WTC11 (cell line): Measurements from ENCODE around the gene MAGI2. TPM values are rescaled to one million over a fixed set of nuclear protein-coding genes. Genes with fewer than 3 reads are reported as not detected.

Source experiments
- ATAC-seq: fragments of 200-7000 bp; cut with Tn5 transposase; 2 replicates; pipeline ENCODE4 v1.10.0; 2021; ENCODE audit warnings: mild to moderate bottlenecking, moderate library complexity
- CTCF ChIA-PET: fragments of 300-600 bp; sonication (Branson Sonifier 250); formaldehyde crosslinking; loops from one replicate; lab custom pipeline; 2021; ENCODE audit warnings: antibody characterized with exemption; lab: Charles Lee
- POLR2A ChIA-PET: fragments of 350-600 bp; sonication (Branson Sonifier 250); formaldehyde crosslinking; loops from one replicate; lab custom pipeline; 2021; ENCODE audit warnings: antibody characterized with exemption; lab: Charles Lee
- DNase-seq: peaks from one replicate; pipeline ENCODE4 v3.0.0; 2021; ENCODE audit warnings: low spot score
- H3K27ac Mint-ChIP-seq: 2 replicates; pipeline ENCODE4 v1.8.0; 2021; ENCODE audit warnings: mixed read lengths
- H3K27me3 Mint-ChIP-seq: 2 replicates; pipeline ENCODE4 v1.8.0; 2021; ENCODE audit warnings: low read depth, mild to moderate bottlenecking, moderate library complexity, mixed read lengths
- H3K36me3 Mint-ChIP-seq: 2 replicates; pipeline ENCODE4 v1.8.0; 2021; ENCODE audit warnings: mixed read lengths
- H3K4me1 Mint-ChIP-seq: 2 replicates; pipeline ENCODE4 v1.8.0; 2022; ENCODE audit warnings: mixed read lengths
- H3K4me3 Mint-ChIP-seq: 2 replicates; pipeline ENCODE4 v1.8.0; 2021; ENCODE audit warnings: mild to moderate bottlenecking, moderate library complexity, mixed read lengths
- H3K9me3 Mint-ChIP-seq: 2 replicates; pipeline ENCODE4 v1.8.0; 2021; ENCODE audit warnings: mixed read lengths
- ATF2 ChIP-seq: sonication (generic); formaldehyde crosslinking; IDR thresholded peaks from 2 replicates; pipeline ENCODE4 v1.8.1; 2022; ENCODE audit warnings: low read depth, missing genetic modification reagents, borderline replicate concordance
- CDX4 ChIP-seq: fragments of 250-450 bp; sonication (Bioruptor Pico); IDR thresholded peaks from 2 replicates; pipeline ENCODE4 v1.9.0; 2021; ENCODE audit warnings: moderate library complexity, mild to moderate bottlenecking, inconsistent platforms, borderline replicate concordance
- E2F4 ChIP-seq: sonication (generic); formaldehyde crosslinking; IDR thresholded peaks from 2 replicates; pipeline ENCODE4 v1.8.1; 2022; ENCODE audit warnings: low read depth, mild to moderate bottlenecking, moderate library complexity, missing genetic modification reagents, borderline replicate concordance
- E2F5 ChIP-seq: sonication (generic); formaldehyde crosslinking; IDR thresholded peaks from 2 replicates; pipeline ENCODE4 v1.8.1; 2022; ENCODE audit warnings: mild to moderate bottlenecking, moderate library complexity, missing genetic modification reagents
- EMX1 ChIP-seq: fragments of 250-450 bp; sonication (Bioruptor Pico); IDR thresholded peaks from 2 replicates; pipeline ENCODE4 v1.8.0; 2021; ENCODE audit warnings: mild to moderate bottlenecking
- FOXJ3 ChIP-seq: sonication (generic); formaldehyde crosslinking; IDR thresholded peaks from 2 replicates; pipeline ENCODE4 v1.9.0; 2021; ENCODE audit warnings: missing genetic modification reagents, mild to moderate bottlenecking, borderline replicate concordance
- FOXP1 ChIP-seq: sonication (generic); formaldehyde crosslinking; IDR thresholded peaks from 2 replicates; pipeline ENCODE4 v1.8.0; 2022; ENCODE audit warnings: missing genetic modification reagents, mild to moderate bottlenecking, moderate library complexity, borderline replicate concordance
- JUN ChIP-seq: sonication (generic); formaldehyde crosslinking; IDR thresholded peaks from 2 replicates; pipeline ENCODE4 v1.8.0; 2023; ENCODE audit warnings: mild to moderate bottlenecking, missing genetic modification reagents
- MLX ChIP-seq: sonication (generic); formaldehyde crosslinking; IDR thresholded peaks from 2 replicates; pipeline ENCODE4 v1.8.1; 2023; ENCODE audit warnings: mild to moderate bottlenecking, missing genetic modification reagents, moderate library complexity
- MXD4 ChIP-seq: fragments of 250-450 bp; sonication (Bioruptor Pico); IDR thresholded peaks from 2 replicates; pipeline ENCODE4 v1.8.0; 2021; ENCODE audit warnings: mild to moderate bottlenecking, moderate library complexity, borderline replicate concordance
- MYBL2 ChIP-seq: sonication (generic); formaldehyde crosslinking; IDR thresholded peaks from 2 replicates; pipeline ENCODE4 v1.8.1; 2023; ENCODE audit warnings: mild to moderate bottlenecking, moderate library complexity, missing genetic modification reagents
- NFYB ChIP-seq: sonication (generic); formaldehyde crosslinking; conservative IDR thresholded peaks from 2 replicates; pipeline ENCODE4 v1.8.0; 2022; ENCODE audit warnings: low read depth, missing genetic modification reagents
- OVOL2 ChIP-seq: fragments of 250-450 bp; sonication (Bioruptor Pico); IDR thresholded peaks from 2 replicates; pipeline ENCODE4 v1.9.0; 2021; ENCODE audit warnings: mild to moderate bottlenecking, borderline replicate concordance
- TEAD1 ChIP-seq: sonication (generic); formaldehyde crosslinking; IDR thresholded peaks from 2 replicates; pipeline ENCODE4 v1.8.0; 2022; ENCODE audit warnings: mild to moderate bottlenecking, missing genetic modification reagents
- ZBTB21 ChIP-seq: sonication (generic); formaldehyde crosslinking; IDR thresholded peaks from 2 replicates; pipeline ENCODE4 v1.8.1; 2023; ENCODE audit warnings: mild to moderate bottlenecking, missing genetic modification reagents, borderline replicate concordance
- ZNF281 ChIP-seq: sonication (generic); formaldehyde crosslinking; IDR thresholded peaks from 2 replicates; pipeline ENCODE4 v1.8.0; 2023; ENCODE audit warnings: mild to moderate bottlenecking, missing genetic modification reagents
- ZNF425 ChIP-seq: fragments of 250-450 bp; sonication (Bioruptor Pico); conservative IDR thresholded peaks from 2 replicates; pipeline ENCODE4 v1.9.0; 2021; ENCODE audit warnings: mild to moderate bottlenecking
- ZNF512 ChIP-seq: sonication (generic); formaldehyde crosslinking; IDR thresholded peaks from 2 replicates; pipeline ENCODE4 v1.8.1; 2022; ENCODE audit warnings: missing genetic modification reagents, borderline replicate concordance
- total RNA-seq: library from RNA; stranded (reverse); gene quantifications from 3 replicates; pipeline ENCODE4 v1.2.3, GENCODE V29; 2021

Gene MAGI2
- total RNA-seq, 1 experiment from 2014 or later: 26.6 TPM

- DNase-seq (no peak), ATAC-seq (no peak)
- no peaks in the 10 kb centered on the region for H3K4me1 Mint-ChIP-seq
- POLR2A ChIA-PET: no interaction called here
- no peak overlapping the region for H3K27ac Mint-ChIP-seq
- CTCF ChIA-PET: no interaction called here
- H3K36me3 Mint-ChIP-seq: peaks cover 27% of the 10 kb centered on the region
- TF ChIP-seq OVOL2 (CRISPR knock-in tag) (no peak), ZNF281 (CRISPR knock-in tag) (no peak), MXD4 (CRISPR knock-in tag) (no peak), MYBL2 (no peak), CDX4 (CRISPR knock-in tag) (no peak), ZBTB21 (no peak), ZNF512 (CRISPR knock-in tag) (no peak), ZNF425 (no peak), E2F4 (CRISPR knock-in tag) (no peak), FOXP1 (CRISPR knock-in tag) (no peak), JUN (no peak), ATF2 (CRISPR knock-in tag) (no peak), FOXJ3 (no peak), EMX1 (CRISPR knock-in tag) (no peak), MLX (CRISPR knock-in tag) (no peak), NFYB (CRISPR knock-in tag) (no peak), E2F5 (CRISPR knock-in tag) (no peak), TEAD1 (CRISPR knock-in tag) (no peak)
- H3K27me3 Mint-ChIP-seq: no peaks in the 10 kb centered on the region
- H3K9me3 Mint-ChIP-seq: peaks cover 70% of the 10 kb centered on the region
- H3K4me3 Mint-ChIP-seq: no peak overlapping the region
Measured at GRCh38 chr7:79165225-79165624, 288.2 kb downstream of the MAGI2 start.
